Vagina (tissue), 2 donors: ENCODE measurements around the gene RASSF1. TPM values are rescaled to one million over a fixed set of nuclear protein-coding genes. Genes with fewer than 3 reads are reported as not detected.
A peak's percentile ranks its signal among the peaks of the same experiment; 100 is the strongest.

Source experiments
- DNase-seq, 2 donors: peaks; one replicate each; pipeline ENCODE4 v3.0.0-alpha.2; 2017; ENCODE audit errors: extremely low spot score in 2 of 2
- H3K27ac ChIP-seq: fragments of 200-600 bp; sonication (generic); one replicate; pipeline ENCODE4 v1.5.1; 2019
- H3K27me3 ChIP-seq: fragments of 200-600 bp; sonication (generic); one replicate; pipeline ENCODE4 v1.5.1; 2019
- H3K36me3 ChIP-seq, 2 donors: fragments of 200-600 bp; sonication (generic); one replicate each; pipeline ENCODE4 v1.5.1; 2017 to 2019
- H3K4me1 ChIP-seq: fragments of 200-600 bp; sonication (generic); one replicate; pipeline ENCODE4 v1.5.1; 2019
- H3K4me3 ChIP-seq, 2 donors: fragments of 200-600 bp; sonication (generic); 1 replicate in 1 of 2; 2 replicates in 1 of 2; pipeline ENCODE4 v1.5.1; 2016 to 2019
- H3K9me3 ChIP-seq: fragments of 200-600 bp; sonication (generic); one replicate; pipeline ENCODE4 v1.5.1; 2019
- CTCF ChIP-seq, 3 experiments: fragments of 450-650 bp in 2 of 3; fragments of 200-600 bp in 1 of 3; sonication (generic) in 1 of 3; IDR thresholded peaks; one replicate each; pipeline ENCODE4 v1.5.1; 2017 to 2019; ENCODE audit warnings: antibody characterized with exemption in 3 of 3, mild to moderate bottlenecking in 2 of 3, moderate library complexity in 2 of 3
- POLR2A ChIP-seq, 2 donors: fragments of 450-650 bp; IDR thresholded peaks; one replicate each; pipeline ENCODE4 v1.6.1; 2017; ENCODE audit warnings: antibody characterized with exemption in 2 of 2, mild to moderate bottlenecking in 2 of 2, moderate library complexity in 2 of 2
- POLR2AphosphoS5 ChIP-seq, 2 donors: sonication (generic); formaldehyde crosslinking; IDR thresholded peaks; one replicate each; pipeline ENCODE4 v1.9.0; 2017; ENCODE audit warnings: antibody characterized with exemption in 2 of 2, mild to moderate bottlenecking in 2 of 2, low read depth in 1 of 2; ENCODE audit not compliant: insufficient read depth in 1 of 2
- intact Hi-C: fragments of 100-400 bp; cut with DNase I; formaldehyde crosslinking; loops from one replicate; pipeline ENCODE4 v1.15.1; 2023
- total RNA-seq: library from RNA; depleted of rRNA; stranded (reverse); fragments of >200 nt; gene quantifications from one replicate; pipeline ENCODE4 v1.2.3, GENCODE V29; 2016

The RASSF1 gene
- total RNA-seq, 1 donor from 2014 or later, result 69.0 TPM

GRCh38 chr3:50358355-50358910 is 17.8 kb upstream of the RASSF1 start:
- Histone ChIP-seq H3K4me1 (peaks cover 46% of the 10 kb centered on the region), H3K27ac (peak overlapping the region; percentile 78), H3K9me3 (no peaks in the 10 kb centered on the region), H3K4me3 (peak overlapping the region; percentile 69 to 72), H3K36me3 (peaks cover 0 to 19% of the 10 kb centered on the region in 2 donors), H3K27me3 (no peaks in the 10 kb centered on the region)
- TF ChIP-seq CTCF (IDR thresholded peaks at IDR 0.05), result no peak
- no peak for DNase-seq
- intact Hi-C loops, result loop anchor here (5.0 kb wide), 1 partner anchor 189 kb away; no protein-coding TSS in a partner anchor

- DNase-seq, result no peak
- Histone ChIP-seq H3K27me3 (no peaks in the 10 kb centered on the region), H3K9me3 (no peaks in the 10 kb centered on the region), H3K4me3 (peak overlapping the region; percentile 69 to 72), H3K4me1 (peaks cover 49% of the 10 kb centered on the region), H3K27ac (peak overlapping the region; percentile 78), H3K36me3 (peaks cover 0 to 23% of the 10 kb centered on the region in 2 donors)
- no peak for TF ChIP-seq POLR2A (IDR thresholded peaks at IDR 0.05)
- no peak for TF ChIP-seq CTCF (IDR thresholded peaks at IDR 0.05)
- TF ChIP-seq POLR2AphosphoS5 (IDR thresholded peaks at IDR 0.05; ENCODE audit: insufficient read depth in 1 of 2, low read depth in 1 of 2), result no peak
- intact Hi-C loops, result loop anchor here (5.0 kb wide), 1 partner anchor 190 kb away; no protein-coding TSS in a partner anchor
These were observed 16.8 kb upstream of the RASSF1 start for GRCh38 chr3:50357481-50357880.

- H3K4me3 ChIP-seq, result peak overlapping the region; percentile 69 to 72
These were observed 15.9 kb upstream of the RASSF1 start for GRCh38 chr3:50356553-50356952.

GRCh38 chr3:50355829-50356552 is 15.4 kb upstream of the RASSF1 start:
- DNase-seq, result no peak
- Histone ChIP-seq H3K4me3 (peak overlapping the region; percentile 69 to 72), H3K4me1 (peaks cover 58% of the 10 kb centered on the region), H3K27me3 (no peaks in the 10 kb centered on the region), H3K36me3 (peaks cover 0 to 23% of the 10 kb centered on the region in 2 donors), H3K27ac (no peak overlapping the region), H3K9me3 (no peaks in the 10 kb centered on the region)
- TF ChIP-seq POLR2A (IDR thresholded peaks at IDR 0.05) (no peak), CTCF (IDR thresholded peaks at IDR 0.05) (no peak), POLR2AphosphoS5 (IDR thresholded peaks at IDR 0.05; ENCODE audit: insufficient read depth in 1 of 2, low read depth in 1 of 2) (no peak)
- intact Hi-C loops, result loop anchor here (5.0 kb wide), 1 partner anchor 191 kb away; no protein-coding TSS in a partner anchor

More at GRCh38 chr3:50356553-50356952, 15.9 kb upstream of the RASSF1 start:
- Histone ChIP-seq H3K9me3 (no peaks in the 10 kb centered on the region), H3K36me3 (peaks cover 0 to 23% of the 10 kb centered on the region in 2 donors), H3K27me3 (no peaks in the 10 kb centered on the region), H3K4me1 (peaks cover 53% of the 10 kb centered on the region), H3K27ac (peak overlapping the region; percentile 78)
- intact Hi-C loops, result loop anchor here (5.0 kb wide), 1 partner anchor 191 kb away; no protein-coding TSS in a partner anchor
- TF ChIP-seq POLR2AphosphoS5 (IDR thresholded peaks at IDR 0.05; ENCODE audit: insufficient read depth in 1 of 2, low read depth in 1 of 2), result no peak
- no peak for TF ChIP-seq POLR2A (IDR thresholded peaks at IDR 0.05)
- no peak for TF ChIP-seq CTCF (IDR thresholded peaks at IDR 0.05)
- no peak for DNase-seq

GRCh38 chr3:50354850-50355249 is 14.2 kb upstream of the RASSF1 start:
- Histone ChIP-seq H3K9me3 (no peaks in the 10 kb centered on the region), H3K4me1 (peaks cover 61% of the 10 kb centered on the region), H3K36me3 (peaks cover 0 to 23% of the 10 kb centered on the region in 2 donors), H3K4me3 (no peak overlapping the region), H3K27ac (no peak overlapping the region), H3K27me3 (no peaks in the 10 kb centered on the region)
- TF ChIP-seq POLR2A (IDR thresholded peaks at IDR 0.05), result no peak
- no peak for TF ChIP-seq CTCF (IDR thresholded peaks at IDR 0.05)
- TF ChIP-seq POLR2AphosphoS5 (IDR thresholded peaks at IDR 0.05; ENCODE audit: insufficient read depth in 1 of 2, low read depth in 1 of 2), result no peak
- intact Hi-C loops, result loop anchor here (5.0 kb wide), 1 partner anchor 192 kb away; no protein-coding TSS in a partner anchor
- DNase-seq, result no peak
